ENCODE results near the gene CMSS1.

CMSS1 gene

DNA sequence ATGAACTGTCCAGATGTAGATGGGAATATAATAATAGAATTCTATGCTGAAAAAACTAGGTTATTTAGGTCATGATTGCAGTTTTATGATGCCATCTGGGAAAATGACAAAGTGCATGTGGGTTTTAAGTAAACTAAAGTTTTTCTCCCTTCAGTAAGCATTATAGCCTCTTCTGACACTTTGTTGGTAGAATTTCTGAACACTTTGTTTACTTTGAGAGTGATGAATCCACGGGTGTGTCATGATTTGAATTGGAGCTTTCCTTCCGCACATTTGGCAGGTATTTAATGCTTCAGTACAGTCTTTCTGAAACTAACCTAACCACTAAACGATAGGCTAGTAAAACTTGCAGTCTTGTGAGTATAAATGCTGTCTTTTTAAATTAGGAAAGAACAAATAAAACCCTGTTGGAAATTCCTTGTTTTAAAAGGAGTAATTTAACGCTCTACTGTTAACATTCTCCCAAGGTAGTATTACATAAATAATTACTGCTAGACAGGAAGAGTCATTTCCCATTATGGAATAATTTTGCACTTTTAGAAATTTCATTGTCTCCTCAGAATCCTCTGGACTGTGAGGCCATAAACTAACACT is 289.7 kb downstream of the CMSS1 start:
- no peak for DNase-seq (ENCODE audit: low spot score)

DNA sequence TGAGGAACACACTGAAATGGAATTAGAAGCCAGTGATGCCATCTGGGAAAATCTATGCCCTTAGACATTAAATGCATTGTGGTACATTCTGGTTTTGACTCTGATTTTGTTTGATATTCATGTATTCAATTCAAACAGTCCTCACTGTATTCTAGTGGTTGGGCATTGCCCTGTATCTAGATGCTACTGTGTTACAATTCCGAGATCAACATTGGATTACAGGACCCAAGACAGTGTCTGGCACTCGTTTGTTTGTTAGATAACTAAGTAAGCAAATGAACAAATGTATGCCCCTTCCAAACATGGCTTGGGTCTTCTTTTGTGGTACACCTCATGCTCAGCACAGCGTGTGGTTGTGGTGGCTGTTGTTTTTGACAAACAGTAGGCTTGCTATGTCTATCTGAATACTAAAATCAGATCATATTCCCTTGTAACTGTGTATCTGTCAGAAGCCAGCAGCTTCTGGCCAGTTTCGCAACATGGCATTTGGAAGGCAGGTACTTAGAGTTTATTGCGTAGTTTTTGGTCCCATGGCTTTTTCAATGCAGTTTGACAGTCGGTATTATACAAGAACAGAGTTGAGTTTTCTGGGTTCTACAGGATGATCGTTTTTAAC is 290.9 kb downstream of the CMSS1 start:
- no peak for DNase-seq (ENCODE audit: low spot score)

DNA sequence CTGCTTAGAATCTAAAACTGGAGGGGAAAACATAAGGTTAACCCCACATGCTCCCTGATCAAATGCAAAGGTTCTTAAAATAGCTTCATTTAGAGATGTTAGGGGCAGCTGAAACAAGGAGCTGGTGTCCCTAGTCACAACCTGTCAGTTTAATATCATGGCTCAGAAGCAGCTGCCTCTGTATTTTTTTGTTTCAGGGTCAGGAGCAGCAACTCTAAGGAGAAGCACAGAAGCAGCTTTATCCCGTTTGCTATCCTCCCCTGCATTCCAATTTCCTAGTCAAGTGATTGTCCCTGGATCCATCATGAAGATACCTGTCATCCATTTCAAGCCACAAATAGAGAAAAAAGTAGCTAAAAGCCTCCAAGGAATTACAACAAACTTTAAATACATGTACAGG is 292.5 kb downstream of the CMSS1 start:
- no peak for DNase-seq (ENCODE audit: low spot score)

DNA sequence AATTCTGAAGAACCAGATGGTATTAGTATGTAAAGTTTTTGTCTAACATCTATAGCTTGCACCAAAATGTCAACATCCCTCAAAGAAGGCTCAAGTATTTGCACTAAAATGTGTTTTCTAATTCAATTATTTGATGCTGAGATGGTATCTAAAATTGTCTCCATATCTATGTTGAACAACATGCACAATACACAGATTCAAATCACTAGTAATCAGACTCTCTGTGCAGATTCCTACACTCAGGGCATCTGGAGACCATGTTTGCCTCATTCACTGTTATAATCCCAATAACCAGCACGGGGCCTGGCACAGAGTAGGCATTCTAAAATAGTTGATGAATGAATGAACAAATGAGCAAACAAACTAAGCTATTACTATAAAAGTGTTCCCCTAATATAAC is 294.1 kb downstream of the CMSS1 start:
- DNase-seq (ENCODE audit: low spot score) = no peak

DNA sequence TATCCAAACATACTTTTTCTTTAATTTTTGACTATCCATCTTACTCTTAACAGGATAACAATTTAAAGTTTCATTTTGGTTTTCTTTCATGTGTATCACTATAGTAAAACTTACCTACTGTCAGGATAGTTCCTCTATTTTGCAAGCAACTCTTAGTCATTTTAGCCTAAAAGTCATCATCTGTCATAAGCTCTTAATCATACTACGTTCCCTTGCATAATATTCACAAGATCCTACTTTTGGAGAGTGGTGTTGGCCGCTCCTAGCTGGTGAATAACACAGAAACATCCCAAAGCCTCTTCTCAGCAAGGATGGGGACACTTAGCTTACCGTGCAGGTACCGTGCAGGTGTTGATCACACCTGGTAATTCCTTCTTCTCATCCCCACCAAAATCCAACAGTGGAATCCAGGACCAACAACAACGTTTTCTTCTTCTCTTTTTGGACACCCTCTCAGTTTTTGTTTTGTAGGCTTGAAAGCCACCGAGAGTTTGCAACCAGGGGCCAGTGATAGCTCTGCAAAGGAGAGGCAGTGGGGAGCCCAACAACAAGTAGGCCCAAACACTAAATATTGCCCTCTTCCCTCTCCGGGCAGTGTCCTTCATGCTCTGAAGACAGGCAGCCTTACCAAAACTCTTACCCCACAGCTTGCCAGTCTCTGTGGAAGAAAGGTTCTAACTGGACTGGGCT is 296.2 kb downstream of the CMSS1 start:
- DNase-seq (ENCODE audit: low spot score) = no peak

DNA sequence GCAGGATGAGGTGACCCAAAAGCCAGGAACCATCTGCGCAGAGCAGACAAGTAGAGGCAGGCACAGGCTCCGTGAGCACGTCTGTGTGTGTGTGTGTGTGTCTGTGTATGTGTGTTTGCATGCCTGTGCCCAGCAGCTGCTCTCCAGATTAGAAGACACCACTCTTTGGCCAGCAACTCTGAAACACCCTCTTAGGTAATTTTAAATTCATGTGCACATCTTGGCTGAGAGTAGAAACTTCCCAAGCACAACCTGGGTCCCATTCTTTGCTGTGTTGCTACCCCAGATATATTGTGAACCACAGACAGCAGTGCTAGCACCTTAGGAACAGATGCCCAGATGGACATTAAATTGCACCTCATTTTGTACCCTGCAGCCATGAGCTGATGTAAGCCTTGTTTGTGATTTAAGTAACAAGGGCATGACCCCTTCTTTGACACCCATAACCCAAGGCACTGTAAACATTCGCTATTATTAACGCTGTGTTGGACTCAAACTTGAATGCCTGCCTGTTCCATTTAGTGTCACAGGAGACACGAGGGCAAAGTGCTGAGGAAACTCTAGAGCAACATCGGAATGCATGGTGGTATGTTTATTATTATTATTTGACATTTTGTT is 296.9 kb downstream of the CMSS1 start, which contains the start of gene FILIP1L:
Gene FILIP1L (minus strand): TSS at position 89 of the 618 bp plus-strand sequence.
- no peak for DNase-seq (ENCODE audit: low spot score)

DNA sequence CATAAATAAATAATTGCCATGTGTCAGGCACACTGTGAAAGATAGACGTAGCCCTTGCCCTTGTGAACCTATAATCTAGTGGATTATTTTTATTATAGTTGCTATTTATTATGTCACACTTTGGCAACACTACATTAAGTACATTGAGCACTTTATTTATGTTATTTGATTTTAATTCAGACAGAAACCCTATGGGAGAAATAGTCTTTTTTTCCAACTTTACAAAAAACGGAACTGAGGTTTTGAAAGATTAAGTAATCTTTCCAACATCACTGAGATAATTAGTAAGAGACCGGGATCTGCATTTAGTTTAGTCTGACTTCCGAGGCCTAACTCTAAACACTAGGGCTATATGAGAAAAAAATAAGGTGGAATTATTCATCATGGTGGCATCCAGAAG is 299.4 kb downstream of the CMSS1 start:
- no peak for DNase-seq (ENCODE audit: low spot score)

DNA sequence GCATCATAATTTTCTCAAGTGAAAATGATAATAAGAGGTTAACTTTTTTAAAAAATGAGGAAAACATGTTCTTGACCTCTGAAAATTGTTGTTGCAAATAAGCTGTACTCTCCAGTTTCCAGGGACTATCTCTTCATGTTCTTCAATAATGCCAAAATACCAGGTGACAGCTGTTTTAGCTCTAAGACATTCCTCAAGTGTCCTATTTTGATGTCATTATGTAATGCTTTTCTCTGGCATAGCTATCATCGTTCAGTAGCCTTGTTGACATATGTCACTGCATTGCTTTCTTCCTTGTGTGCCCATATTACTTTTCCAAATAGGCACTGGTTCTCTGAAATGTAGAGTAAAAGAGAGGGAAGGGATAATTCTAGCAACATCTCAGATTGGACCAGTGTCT is 302.4 kb downstream of the CMSS1 start:
- DNase-seq (ENCODE audit: low spot score) = no peak

DNA sequence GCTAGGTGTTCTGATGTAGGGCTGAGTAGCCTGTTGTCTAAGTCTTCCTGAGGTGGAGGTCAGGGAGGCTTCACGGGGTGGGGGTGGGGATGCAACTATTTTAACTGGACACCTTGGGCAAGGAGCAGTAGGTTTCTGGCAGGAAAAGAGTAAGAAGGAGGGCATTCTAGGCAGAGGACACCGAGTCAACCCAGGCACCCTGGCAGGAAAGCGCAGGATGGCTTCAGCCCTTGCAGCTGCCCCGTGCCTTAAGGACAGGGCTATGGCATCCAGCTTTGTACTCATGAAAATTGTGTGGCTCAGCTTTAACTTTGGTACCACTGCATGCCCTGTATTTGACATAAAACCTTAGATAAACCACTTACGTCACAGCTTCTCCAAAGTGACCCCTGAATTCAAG is 303.0 kb downstream of the CMSS1 start:
- no peak for DNase-seq (ENCODE audit: low spot score)

DNA sequence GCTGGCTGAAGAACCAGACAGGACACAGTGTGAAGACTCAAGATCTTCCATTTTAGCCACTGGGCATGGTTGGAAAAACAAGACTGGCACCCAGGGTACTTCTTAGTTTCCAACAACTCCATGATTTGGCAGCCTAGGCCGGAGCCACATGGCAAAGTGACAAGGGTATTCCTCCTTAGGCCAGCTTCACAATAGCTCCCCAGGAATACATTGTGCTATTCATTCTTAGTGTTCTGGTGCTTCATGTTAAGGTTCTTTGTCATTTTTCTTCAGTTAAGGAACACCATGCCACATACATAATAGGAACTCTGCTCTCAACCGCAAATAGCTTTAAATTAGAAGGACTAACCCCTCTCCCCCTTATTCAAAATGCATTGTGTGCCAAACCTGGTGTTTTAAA is 304.7 kb downstream of the CMSS1 start:
- no peak for DNase-seq (ENCODE audit: low spot score)

DNA sequence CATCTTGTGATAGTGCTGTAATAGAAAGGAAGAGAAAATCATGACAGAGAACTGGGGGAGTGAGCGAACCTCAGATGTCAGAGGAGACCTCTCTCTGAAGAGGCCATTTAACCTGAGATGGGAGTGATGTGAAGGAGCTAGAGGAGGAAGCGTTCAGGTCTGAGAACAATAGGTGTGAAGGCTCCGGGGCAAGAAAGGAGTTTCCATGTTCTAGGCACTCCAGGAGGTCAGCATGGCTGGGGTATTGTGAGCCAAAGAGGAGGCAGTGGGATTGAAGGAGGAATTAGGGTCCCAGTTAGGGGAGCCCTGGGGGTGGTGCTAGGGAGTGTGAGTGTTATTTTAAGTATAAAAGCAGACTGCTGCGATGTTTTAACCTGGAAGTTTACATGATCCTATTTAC is 305.4 kb downstream of the CMSS1 start:
- no peak for DNase-seq (ENCODE audit: low spot score)

DNA sequence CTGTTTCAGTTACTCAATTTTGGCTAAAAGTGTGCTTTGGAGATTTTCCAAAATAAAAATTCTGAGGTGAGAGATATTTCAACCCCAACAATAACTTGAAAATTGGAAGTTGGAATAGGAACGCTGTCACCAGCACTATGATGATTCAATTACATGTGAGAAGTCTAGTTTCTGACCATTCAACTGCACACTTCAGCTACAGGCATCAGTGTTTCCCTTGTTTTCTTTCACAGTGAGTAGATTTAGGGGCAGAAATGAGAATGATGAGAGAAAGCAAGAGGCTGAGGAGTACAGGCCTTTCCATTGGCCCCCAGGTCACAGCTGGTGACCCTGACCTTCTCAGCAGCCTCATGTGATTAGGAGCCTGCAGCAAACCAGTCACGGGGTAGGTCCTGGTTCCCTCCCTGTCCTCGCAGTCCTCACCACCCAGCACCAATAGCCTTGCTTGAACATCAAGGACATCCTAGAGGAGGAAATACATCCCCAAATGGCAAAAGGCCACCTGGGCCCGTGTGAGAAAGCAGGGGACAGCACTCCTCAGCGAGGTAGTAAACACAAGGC is 306.6 kb downstream of the CMSS1 start:
- DNase-seq (ENCODE audit: low spot score) = no peak

DNA sequence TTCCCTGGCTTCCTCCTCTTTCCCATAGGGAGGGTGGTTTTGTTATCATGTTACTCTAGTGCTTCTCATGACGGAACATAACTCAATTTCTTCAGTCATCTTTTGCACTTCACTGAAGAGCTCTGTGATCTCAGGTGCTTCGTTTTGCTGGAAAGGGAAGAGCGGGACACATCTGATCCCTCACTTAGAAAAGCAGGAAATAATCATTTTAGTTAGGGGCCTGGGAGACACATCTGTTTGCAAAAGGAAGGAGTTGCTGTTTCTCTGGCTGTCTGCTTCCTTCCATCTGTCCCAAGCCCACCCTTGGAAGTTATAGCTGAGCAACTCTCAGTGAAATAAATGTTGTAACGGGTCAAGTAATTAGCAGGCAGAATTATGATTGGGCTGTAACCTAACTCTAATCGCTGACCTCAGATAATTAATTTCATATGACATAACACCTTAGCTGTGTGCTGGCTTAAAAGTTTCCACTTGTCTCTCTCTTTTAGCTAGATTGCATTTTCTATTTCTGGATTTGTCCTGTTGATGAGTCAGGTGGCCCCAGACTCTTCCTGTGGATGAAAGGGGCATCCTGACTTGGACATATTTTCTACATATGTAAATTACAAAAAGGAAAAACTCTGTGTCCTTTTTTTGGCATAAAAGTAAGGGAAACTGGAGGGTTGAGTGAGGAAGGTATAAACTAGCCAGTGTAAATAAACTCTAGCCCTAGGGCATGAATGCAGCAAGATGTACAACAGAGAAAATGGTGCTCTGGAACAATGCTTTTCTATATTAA is 307.7 kb downstream of the CMSS1 start:
- DNase-seq (ENCODE audit: low spot score) = no peak

DNA sequence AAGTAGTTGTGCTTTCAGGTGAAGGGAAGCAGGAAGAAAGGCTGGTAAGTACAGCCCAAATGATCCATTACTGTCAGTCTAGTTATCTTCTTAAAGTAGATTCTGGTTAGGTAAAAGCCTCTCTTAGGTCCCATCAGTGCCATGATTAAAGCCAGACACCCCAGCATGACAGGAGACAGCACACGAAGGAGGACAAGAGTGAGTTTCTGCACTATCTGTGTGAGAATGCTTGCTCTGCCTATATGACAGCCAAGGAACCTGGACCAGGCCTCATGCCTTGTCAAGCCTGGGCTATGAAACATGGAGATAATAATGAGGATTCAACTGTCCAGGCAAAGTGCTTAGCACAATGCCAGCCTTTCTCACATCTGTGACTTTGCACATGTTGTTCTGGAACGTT is 310.1 kb downstream of the CMSS1 start:
- DNase-seq (ENCODE audit: low spot score) = no peak

DNA sequence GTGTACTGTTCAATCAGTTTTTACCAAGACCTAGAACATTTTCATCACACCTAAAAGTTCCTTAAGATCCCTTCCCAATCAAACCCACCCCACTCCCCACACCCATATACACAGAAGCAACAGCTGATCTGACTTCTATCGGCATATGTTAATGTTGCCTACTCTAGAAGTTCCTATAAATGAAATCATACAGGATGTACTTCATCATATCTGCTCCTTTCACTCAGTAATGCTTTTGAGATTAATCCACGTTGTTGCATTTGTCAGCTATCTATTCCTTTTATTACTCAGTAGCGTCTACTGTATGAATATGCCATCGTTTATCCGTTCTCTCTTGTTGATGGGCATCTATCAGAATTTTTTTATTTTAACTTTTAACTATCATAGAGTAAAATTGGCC is 310.9 kb downstream of the CMSS1 start:
- no peak for DNase-seq (ENCODE audit: low spot score)

DNA sequence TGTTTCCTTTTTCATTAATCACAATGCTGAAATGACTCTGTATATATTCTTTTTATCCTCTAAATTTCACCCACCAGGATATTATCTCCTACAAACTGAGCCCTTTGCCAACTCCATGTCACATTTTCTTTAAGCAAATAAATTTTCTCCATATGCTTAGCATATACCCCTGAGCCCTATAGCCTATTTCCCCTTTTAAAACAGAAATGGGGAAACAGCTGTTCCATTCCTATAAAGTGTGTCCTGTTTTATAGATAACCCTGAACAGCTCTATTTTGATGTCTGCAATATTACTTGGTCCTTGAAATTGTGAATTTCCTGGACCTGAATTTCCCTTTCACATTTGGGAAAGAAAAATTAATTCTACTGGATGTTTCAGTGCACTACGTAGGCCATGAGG is 312.3 kb downstream of the CMSS1 start:
- DNase-seq (ENCODE audit: low spot score) = no peak

DNA sequence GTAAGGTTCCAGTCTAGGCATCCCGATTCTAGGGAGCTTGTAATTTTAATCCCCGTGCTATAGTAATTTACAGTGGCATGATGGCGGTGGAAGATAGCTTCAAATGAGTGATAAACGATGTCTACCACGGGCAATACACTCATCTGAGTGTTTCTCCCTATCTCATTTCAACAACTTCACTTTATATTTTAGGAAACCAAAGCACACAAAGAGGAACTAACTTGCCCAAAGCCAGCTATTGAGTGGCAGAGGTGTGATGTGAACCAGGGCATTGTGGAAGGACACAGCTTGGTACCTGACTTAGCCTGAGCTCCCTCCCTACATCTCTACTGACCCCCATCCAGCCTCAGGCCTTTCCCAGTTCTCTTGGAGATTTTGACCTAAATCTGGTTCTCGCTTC is 313.6 kb downstream of the CMSS1 start:
- DNase-seq (ENCODE audit: low spot score) = no peak

DNA sequence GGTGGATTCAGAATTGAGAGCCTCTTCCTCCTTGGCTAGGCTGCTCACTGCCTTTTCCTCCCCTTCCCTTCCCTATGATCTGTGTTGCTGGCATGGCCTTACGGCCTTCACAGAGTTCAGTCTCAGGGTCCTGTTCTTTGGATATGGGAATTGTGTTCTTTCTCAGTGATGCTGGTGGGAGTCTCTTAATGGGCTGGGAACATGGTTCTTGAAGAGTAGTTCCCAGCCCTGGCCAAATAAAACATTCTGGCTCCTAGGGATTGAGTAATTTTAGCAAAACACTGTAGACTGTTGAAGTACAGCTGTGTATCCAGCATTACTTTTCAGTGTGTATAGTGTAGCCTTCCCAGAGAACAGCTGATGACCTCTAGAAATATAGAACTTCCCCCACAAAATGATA is 319.3 kb downstream of the CMSS1 start:
- DNase-seq (ENCODE audit: low spot score) = no peak

DNA sequence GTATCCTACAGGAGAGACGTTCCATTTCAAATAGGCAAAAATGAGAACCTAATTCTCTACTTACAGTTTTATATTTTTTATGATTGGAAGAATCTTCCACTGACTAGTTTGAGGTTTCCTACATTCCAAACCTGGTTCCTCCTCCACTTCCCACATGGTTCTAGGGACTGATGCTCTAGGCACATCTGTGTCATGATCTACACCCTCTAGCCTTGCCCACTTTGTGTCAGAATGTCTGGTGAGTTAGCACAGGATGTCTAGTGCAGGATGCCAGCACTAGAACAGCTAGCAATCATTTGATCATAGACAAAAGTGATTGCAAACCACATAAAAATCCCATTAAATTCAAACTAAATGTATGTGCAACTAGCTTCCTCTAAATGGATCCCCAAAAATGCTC is 323.3 kb downstream of the CMSS1 start:
- DNase-seq (ENCODE audit: low spot score) = no peak

DNA sequence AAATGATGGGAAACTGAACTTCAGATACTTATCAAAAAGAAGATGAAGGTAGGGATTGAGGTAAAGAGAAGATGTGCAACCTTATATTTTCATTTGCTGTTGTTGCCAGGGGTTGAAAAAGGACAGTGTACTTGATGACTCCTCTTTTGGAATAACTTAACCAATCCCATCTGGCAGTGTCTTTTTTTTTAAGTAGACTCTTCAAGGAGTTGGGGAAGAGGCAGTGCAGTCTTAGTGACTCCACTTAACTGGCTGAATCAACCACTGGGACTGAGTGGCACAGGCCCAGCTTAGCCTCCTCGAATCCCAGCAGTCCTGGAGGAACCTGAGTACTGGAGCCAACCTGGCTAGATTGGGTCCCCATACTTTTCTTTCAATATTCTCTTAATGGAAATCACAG is 323.9 kb downstream of the CMSS1 start:
- no peak for DNase-seq (ENCODE audit: low spot score)

DNA sequence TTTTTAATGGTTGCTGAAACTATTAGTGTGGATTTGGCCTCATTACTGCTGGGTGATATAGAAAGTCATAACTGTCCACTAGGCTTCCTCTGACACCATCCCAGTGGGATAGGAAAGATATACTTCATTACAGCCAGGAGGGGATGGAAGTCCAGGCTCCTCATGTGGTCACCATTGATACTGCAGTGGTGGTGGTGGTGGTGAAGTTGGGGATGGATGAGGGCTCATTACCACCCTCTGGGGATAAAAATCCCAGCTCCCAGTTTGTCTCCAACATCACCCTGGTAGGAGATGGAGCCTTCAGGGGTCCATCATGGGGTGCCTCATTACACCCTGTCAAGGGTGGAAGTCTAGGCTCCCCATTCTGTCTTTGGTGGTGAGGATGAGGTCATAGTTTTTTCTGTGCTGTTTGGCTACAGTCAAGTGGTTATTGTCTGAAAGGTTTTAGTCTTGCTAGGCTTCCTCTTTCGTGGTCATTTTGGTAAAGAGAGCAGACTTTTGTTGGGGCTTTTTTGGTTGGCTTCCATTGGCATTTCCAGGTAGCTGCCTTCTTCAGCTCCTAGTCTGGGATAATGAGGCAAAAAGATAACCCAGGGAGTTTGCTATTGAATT is 326.7 kb downstream of the CMSS1 start:
- no peak for DNase-seq (ENCODE audit: low spot score)

DNA sequence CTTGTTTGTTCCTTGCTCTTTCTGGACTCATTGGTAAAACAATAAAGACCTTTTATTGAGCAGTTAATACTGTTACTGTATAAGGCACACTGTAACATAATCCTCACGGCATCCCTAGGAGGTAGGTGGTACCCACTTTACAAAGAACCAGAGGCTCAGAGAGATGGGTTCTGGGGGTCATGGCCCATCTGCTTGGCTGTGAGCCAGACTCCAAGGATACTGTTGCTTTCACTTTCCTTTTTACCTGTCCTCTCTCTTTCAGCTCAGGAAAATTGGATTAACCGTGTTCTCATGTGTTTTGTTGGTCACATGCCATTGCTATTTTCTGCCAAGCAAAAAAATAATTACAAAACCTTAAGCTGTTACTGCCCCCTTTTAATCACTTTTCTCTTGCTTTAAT is 331.5 kb downstream of the CMSS1 start:
- DNase-seq (ENCODE audit: low spot score) = no peak
